ENCODE measurements around the gene FHAD1. TPM values are rescaled to one million over a fixed set of nuclear protein-coding genes. Genes with fewer than 3 reads are reported as not detected.

Gene FHAD1
- total RNA-seq, 4 donors from 2014 or later = 0.95 to 1.7 TPM; not detected in 2

DNA sequence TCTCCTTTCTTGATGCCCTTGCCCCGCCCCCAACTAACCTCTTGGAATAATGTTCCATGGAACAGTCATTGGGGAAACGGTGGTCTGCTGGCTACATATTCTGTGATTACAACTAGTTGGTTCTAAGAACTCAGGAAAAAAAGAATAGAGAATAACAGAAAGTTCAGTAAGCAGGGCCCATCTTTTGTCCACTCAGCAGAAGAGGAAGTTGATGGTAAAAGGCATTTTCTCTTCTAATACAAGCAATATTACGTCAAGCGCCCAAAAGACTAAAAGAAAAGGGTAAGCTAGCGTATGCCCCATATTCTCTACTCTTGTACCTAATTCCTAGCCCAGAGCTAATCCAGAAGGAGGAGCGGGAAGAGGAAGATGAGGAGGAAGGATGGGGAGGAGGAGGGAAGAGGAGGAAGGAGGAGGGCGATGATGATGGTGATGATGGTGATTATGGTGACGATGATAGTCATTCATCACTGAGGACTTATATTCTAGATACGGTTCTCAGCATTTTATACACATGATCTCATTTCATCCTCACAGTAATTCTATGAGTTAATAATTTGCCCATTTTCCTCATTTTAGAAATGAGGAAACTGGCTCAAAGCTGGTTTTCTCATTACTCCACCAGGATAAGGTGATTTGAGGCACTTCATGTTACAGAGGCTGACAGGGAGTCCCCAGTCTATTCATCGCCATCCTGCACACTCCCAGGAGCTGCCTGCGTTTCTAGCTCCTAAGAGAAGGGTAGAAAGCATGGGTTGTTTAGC lies 86.1 kb downstream of the FHAD1 start:
- H3K36me3 ChIP-seq = no peaks in the 10 kb centered on the region
- H3K4me1 ChIP-seq = peaks cover 0 to 17% (median 0%) of the 10 kb centered on the region in 4 donors
- no peak overlapping the region for H3K27ac ChIP-seq
- no peaks in the 10 kb centered on the region for H3K27me3 ChIP-seq
- no peak overlapping the region for H3K4me3 ChIP-seq
- TF ChIP-seq POLR2A (IDR thresholded peaks at IDR 0.05) = no peak
- TF ChIP-seq, protein P1, sequence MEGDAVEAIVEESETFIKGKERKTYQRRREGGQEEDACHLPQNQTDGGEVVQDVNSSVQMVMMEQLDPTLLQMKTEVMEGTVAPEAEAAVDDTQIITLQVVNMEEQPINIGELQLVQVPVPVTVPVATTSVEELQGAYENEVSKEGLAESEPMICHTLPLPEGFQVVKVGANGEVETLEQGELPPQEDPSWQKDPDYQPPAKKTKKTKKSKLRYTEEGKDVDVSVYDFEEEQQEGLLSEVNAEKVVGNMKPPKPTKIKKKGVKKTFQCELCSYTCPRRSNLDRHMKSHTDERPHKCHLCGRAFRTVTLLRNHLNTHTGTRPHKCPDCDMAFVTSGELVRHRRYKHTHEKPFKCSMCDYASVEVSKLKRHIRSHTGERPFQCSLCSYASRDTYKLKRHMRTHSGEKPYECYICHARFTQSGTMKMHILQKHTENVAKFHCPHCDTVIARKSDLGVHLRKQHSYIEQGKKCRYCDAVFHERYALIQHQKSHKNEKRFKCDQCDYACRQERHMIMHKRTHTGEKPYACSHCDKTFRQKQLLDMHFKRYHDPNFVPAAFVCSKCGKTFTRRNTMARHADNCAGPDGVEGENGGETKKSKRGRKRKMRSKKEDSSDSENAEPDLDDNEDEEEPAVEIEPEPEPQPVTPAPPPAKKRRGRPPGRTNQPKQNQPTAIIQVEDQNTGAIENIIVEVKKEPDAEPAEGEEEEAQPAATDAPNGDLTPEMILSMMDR (IDR thresholded peaks at IDR 0.05) = no peak
- no peaks in the 10 kb centered on the region for H3K9me3 ChIP-seq
- no peak for DNase-seq

DNA sequence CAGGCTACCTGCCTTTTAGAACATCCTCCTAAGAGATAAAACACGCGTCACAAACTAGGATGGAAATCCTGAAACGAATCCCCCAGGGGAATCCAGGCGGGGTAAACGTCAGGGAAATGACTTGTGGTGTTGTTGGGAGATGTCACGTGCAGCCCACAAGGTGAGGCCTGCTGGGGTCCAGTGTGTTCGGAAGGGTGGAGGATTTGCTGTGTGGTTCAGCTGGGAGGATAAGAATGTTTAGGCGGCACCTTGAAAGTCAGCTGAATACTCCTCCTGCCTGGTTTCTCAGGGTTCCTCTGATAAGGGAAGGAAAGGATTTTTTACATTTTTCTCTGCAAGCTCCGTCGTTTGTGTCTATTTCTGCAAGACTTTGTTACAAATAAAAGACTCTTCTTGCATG lies 88.0 kb downstream of the FHAD1 start:
- Histone ChIP-seq H3K9me3 (no peaks in the 10 kb centered on the region), H3K27ac (no peak overlapping the region), H3K4me3 (no peak overlapping the region), H3K27me3 (no peaks in the 10 kb centered on the region), H3K4me1 (peaks cover 0 to 20% (median 0%) of the 10 kb centered on the region in 4 donors), H3K36me3 (no peaks in the 10 kb centered on the region)
- no peak for TF ChIP-seq POLR2A (IDR thresholded peaks at IDR 0.05)
- TF ChIP-seq, protein P1 (IDR thresholded peaks at IDR 0.05) = no peak
- DNase-seq = no peak

DNA sequence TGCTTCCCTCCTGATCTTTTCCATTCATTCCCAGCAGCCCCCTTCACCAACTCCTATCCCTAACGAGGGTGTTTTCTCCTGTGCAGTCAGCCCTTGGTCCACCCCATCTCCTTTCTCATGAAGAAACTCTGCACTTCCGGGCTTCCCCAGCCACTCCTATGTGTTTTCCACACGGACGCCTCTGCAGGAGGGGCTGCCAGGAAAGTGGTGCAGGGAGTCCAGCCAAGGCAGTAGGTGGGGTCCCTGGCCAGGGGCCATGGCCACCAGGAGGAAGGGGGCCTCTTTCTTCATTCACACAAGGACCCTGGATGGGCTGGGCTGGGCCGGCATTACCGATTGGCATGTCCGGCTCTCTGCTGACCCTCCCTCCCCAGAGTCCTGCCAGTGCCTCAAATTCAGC lies 89.8 kb downstream of the FHAD1 start:
- no peaks in the 10 kb centered on the region for H3K27me3 ChIP-seq
- no peaks in the 10 kb centered on the region for H3K36me3 ChIP-seq
- H3K4me3 ChIP-seq = no peak overlapping the region
- peak overlapping the region in 1 of 4 donors; percentile 21 for H3K27ac ChIP-seq
- peaks cover 0 to 20% (median 0%) of the 10 kb centered on the region in 4 donors for H3K4me1 ChIP-seq
- TF ChIP-seq, protein P1 (IDR thresholded peaks at IDR 0.05) = no peak
- TF ChIP-seq POLR2A (IDR thresholded peaks at IDR 0.05) = no peak
- H3K9me3 ChIP-seq = no peaks in the 10 kb centered on the region
- DNase-seq = no peak

DNA sequence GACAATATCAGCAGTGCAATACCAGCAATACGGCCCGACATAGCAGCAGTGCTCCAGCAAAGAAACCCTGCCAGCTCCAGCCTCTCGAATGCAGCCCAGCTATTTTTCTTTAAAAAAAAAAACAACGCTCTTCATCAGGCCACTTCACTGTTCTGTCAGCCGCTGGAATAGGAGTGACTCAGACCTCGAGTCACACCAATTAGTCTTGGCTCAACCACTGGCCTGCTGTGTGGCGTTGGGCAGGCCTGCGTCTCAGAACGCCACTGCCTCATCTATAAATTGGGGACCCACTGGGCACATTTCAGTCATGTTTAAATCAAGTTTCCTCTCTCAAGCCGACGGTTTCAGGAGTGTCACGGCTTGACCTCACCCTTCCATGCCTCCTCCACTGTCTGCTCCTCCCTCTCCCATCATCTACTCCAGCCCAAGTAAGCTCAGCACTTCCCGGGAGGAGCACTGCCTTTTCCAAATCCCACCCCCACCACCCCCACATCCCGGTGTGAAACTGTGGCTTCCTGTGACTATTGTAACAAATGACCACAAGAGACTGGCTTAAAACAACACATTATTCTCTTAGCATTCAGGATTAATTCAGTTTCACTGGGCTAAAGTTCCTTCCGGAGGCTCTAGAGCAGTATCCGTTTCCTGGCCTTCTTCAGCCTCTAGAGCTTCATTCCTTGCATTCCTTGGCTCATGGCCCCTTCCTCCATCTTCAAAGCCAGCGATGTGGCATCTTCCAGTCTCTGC lies 90.8 kb downstream of the FHAD1 start:
- no peaks in the 10 kb centered on the region for H3K27me3 ChIP-seq
- H3K4me3 ChIP-seq = no peak overlapping the region
- H3K36me3 ChIP-seq = no peaks in the 10 kb centered on the region
- peak overlapping the region in 2 of 4 donors; percentile 21 to 30 for H3K27ac ChIP-seq
- peaks cover 0 to 26% (median 0%) of the 10 kb centered on the region in 4 donors for H3K4me1 ChIP-seq
- TF ChIP-seq, protein P1 (IDR thresholded peaks at IDR 0.05) = no peak
- no peak for TF ChIP-seq POLR2A (IDR thresholded peaks at IDR 0.05)
- no peaks in the 10 kb centered on the region for H3K9me3 ChIP-seq
- DNase-seq = no peak

DNA sequence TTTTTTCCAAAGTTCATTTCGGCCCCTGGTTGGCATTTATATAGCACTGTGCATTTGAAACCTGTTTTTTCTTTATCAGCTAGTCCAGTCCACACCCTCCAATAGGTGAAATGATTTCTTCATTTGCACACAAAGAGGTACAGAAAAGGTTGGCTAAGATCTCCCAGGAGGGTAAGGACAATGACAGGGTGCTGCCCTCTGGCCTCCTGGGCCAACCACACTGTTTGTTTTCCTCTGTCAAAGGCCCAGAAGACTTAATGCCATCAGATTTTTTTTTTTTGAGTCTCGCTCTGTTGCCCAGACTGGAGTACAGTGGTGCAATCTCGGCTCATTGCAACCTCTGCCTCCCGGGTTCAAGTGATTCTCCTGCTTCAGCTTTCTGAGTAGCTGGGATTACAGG lies 92.5 kb downstream of the FHAD1 start:
- H3K4me3 ChIP-seq = no peak overlapping the region
- H3K4me1 ChIP-seq = peaks cover 0 to 26% (median 0%) of the 10 kb centered on the region in 4 donors
- DNase-seq = peak in 1 of 3 donors; percentile 52
- peak overlapping the region in 3 of 4 donors; percentile 1 to 77 (median 72) for H3K27ac ChIP-seq
- no peaks in the 10 kb centered on the region for H3K9me3 ChIP-seq
- H3K27me3 ChIP-seq = no peaks in the 10 kb centered on the region
- no peaks in the 10 kb centered on the region for H3K36me3 ChIP-seq
- TF ChIP-seq, protein P1 (IDR thresholded peaks at IDR 0.05) = peak in 1 of 6 experiments; percentile 1
- TF ChIP-seq POLR2A (IDR thresholded peaks at IDR 0.05) = no peak

Data from Peyer's patch (tissue), 4 donors.